ENCODE measurements around the gene AGMAT.

The AGMAT gene, protein sequence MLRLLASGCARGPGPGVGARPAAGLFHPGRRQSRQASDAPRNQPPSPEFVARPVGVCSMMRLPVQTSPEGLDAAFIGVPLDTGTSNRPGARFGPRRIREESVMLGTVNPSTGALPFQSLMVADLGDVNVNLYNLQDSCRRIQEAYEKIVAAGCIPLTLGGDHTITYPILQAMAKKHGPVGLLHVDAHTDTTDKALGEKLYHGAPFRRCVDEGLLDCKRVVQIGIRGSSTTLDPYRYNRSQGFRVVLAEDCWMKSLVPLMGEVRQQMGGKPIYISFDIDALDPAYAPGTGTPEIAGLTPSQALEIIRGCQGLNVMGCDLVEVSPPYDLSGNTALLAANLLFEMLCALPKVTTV
- 6.4 to 13.4 (median 8.5) reads per million in 4 donors for total RNA-seq

DNA sequence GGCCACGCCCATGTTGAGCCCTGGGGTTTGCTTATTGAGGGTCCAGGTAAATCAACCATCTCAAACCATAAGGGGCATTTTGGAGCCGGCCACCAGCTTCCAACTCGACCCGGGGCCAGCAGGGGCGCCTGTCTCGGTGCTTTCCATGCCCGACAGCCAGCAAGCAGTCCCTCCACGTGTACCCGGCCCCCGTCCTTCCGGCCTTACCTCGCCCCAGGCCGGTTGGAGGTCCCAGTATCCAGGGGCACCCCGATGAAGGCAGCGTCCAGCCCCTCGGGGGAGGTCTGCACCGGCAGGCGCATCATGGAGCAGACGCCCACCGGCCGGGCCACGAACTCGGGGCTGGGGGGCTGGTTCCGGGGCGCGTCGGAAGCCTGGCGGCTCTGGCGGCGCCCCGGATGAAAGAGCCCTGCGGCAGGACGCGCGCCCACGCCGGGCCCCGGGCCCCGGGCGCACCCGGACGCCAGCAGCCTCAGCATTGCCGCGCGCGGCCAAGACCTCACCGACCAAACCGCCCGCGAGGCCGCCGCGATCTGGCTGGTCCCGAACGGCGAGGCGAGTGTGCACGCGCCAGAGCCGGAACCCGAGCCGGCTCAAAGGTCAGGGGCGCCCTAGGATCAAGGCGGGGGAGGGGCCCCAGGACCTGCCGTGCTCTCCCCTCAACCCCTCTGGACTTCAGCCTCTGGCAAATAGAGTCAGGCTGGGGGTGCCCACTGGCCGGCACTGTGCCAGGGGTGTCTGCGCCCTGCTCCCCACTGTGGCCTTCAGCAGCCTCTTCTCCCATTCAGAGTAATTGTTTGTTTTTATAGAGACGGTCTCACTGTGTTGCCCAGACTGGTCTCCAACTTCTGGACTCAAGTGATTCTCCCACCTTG lies at the start of gene AGMAT:
Gene AGMAT, minus strand, starts transcription at position 563 of the 875 bp plus-strand sequence. Its CDS starts 84 bp downstream, at position 479.
- DNase-seq, result peak in 4 of 5 donors; percentile 15 to 71 (median 34)

DNA sequence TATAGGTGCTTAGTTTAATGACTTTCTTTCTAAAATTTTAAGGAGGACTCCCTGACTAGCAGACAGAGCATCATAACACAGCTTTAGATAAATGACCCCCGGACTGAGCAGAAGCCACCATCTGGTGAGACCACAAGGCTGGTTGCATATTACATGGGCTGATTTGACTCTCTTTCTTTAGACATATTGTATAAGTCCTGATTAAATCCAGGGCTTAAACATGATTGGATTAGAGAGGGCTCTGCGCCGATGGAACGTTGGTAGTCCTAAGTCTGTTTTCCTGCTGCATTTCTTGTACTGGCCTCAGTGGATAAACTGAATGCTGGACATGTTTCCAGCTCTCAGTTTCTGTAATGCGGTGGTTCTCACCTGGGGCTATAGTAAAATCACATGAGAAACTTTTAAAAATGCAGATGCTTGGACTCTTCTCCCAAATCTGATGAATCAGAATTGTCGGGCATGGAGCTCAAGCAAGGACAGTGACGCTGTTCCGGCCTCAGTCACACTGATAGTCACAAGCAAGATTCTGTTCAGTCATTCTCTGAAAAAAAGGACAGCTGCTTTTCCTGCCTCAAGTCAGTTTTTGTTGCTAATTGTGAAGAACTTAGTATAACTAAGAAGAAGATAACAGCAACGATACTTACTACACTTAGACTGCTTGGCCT lies 49.0 kb upstream of the AGMAT start:
- DNase-seq, result no peak

DNA sequence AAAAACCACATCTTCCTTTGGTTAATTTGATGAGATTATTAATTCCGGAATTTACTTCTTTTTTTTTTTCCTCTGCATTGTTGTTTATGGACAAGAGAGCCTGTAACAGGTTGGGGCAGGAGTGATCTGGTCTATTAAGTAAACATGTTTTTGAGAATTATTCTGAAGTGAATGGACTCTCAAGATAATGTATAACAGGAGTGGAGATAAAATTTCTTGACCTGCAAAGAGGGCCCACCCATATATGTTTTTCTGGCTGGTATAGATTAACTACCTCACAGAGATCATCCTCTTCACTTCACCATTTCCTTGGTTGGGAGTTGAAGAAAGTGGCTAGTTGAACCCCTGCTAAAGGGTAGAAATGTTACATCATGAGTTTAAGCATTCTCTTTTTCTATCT lies 43.2 kb upstream of the AGMAT start:
- no peak for DNase-seq

DNA sequence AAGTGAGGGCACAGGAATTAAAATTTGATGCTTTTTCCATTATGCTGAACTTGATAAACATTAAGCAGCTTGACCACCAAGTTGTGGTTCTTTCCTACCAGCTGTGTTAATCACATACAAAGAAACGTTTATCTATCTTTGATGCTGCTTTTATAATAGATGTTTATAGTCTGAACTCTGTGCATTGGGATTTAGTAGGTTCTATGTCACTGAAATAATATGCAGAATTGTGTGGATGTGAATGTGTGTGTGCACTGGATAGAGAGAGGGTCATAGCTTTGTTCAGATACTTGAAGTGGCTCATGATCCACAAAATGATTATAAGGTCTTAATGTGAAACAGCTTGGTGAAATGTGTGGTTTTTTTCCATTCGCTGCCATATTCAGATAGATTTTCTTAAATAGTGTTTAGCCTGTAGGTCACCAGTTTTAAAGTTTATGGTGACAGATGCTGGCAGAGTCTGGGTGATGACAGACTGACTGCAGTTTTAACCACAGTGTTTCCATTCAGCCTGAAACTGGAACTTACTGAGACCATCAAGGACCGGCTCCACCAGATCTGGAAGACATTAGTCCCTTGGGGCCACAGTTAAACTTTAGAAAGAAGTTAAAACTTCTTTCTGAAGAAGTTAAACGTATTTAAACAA lies 42.6 kb upstream of the AGMAT start:
- peak in 1 of 5 donors; percentile 8 for DNase-seq

DNA sequence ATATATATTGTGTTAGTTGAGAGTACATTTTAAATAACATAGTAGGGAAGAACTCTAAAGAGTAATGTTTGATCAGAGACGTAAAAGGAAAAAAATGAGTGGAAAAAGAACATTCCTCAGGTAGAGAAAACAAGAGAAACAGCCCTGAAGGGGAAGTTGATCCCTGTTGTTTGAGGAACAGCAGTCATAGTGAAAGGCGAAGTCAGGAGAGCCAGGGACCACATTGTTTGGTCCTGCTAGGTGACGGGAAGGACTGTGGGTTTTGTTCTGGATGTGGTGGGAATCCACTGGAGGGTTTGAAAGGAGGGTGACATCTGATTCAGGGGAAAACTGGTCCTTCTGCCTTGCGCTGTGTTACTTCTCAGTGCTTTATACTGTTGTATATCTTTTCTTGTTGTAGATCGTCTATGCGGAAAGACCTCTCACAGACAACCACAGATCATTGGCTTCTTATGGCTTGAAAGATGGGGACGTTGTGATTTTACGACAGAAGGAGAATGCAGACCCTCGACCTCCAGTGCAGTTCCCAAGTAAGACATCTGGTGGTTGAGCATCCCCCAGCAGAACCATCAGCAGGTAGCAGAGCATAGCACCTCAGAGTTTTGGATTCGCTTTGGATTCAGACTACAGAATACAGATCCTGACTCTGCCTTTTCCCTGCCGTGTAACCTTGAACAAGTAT lies 41.6 kb upstream of the AGMAT start:
- DNase-seq, result no peak

DNA sequence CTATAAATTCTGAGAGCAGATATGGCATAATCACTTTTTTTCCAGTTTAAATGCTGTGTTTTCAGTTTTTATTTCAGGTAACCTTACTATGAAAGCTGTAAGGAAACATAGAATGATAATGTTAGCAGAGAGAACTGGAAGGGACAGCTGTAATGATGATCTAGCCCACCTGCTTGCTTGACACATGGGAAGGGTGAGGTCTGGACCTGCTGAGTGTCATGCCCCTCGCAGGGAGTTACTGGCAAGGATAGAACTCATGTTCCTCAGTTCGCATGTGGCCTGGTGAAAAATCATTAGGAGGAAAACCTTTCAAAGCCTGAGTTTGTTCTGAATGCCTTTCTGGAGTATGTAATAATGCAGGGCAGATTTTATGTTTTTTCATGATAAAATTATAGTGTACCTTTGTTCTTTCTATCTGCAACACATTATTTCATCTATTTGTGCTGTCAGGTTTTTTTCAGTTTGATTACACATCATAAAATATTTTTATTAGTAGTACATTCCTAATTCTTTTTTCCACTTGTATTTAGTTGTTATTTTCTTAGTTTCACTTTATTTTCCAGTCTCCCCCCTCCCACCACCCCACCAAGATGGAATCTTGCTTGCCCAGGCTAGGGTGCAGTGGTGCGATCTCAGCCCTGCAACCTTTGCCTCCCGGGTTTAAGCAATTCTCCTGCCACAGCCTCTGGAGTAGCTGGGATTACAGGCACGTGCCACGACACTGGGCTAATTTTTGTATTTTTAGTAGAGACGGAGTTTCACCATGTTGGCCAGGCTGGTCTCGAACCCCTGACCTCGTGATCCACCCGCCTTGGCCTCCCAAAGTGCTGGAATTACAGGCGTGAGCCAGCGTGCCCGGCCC lies 40.4 kb upstream of the AGMAT start:
- no peak for DNase-seq

DNA sequence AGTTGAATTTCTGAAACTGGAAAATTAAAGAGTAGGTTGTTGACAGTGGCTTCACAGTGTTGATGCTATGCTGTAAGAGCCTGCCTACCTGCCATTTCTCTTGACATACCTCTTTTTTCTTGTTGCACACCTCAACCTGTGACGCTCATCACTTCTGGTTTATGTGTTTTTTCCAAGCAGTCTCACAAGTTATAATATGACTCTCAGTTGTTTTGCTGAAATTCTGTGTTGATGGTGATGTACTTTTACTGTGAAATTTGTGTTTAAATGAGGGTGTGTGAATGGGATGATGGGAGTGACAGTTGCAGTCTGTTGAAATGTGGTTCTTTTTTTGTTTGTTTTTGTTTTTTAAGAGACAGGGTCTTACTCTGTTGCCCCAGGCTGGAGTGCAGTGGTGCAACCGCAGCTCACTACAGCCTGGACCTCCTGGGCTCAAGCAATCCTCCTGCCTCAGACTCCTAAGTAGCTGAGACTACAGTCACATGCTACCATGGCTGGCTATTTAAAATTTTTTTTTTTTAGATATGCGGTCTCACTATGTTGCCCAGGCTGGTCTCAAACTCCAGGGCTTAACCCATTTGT lies 39.4 kb upstream of the AGMAT start:
- DNase-seq, result no peak

DNA sequence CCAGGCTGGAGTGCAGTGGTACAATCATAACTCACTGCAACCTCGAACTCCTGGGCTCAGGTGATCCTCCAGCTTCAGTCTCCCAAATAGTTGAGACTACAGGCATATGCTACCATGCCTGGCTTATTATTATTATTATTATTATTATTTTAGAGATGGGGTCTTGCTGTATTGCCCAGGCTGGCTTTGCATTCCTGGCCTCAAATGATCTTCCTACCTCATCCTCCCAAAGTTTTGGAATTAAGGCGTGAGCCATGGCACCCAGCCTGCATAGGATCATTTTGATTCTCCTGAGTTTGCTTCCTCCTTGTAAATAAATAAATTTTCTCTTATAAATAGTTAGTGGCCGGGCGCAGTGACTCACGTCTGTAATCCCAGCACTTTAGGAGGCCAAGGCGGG lies 38.6 kb upstream of the AGMAT start:
- DNase-seq, result no peak

DNA sequence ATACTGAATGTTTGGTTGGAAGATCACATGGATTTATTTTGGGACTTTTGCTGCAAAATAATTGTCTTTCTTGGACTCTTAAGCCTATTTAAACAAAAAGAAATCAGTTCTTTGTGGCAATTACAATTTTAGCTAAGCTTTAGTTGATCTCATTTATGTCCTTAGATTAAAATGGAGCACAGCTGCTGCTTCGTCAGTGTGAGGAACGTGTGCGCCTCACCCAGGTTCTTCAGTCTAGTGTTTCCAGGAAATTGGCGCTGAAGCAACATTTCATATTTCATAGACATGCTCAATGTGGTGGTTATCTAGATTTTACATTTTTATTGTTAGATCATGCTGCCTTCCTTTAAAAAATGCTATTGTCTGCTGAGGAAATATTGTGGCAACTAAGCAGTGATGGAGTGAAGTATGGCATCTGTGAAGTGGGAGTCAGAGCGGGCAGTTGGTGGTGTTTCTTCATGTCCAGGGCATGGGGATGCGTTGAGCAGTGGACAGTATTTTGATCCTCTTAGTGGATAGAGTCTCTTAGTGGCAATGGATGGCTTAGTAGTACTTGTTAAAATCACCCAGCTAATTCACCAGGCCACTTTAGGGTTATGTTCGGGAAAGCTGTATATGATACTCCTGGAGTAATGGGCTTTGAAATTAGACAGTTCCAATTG lies 38.0 kb upstream of the AGMAT start:
- DNase-seq, result no peak

DNA sequence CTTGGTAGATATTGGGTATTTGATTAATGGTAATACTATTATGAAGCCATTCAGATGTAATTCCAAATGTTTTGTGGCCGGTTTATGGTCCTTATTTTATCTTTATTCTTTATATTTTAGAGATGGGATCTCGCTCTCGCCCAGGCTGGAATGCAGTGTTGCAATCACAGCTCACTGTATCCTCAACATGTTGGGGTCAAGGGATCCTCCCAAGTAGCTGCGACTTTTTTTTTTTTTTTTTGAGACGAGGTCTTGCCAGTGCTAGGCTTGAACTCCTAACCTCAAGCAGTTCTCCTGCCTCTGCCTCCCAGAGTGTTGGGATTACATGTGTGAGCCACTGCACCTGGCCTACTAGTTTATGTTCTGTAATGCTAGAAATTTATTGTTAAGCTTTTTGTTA lies 37.1 kb upstream of the AGMAT start:
- no peak for DNase-seq

DNA sequence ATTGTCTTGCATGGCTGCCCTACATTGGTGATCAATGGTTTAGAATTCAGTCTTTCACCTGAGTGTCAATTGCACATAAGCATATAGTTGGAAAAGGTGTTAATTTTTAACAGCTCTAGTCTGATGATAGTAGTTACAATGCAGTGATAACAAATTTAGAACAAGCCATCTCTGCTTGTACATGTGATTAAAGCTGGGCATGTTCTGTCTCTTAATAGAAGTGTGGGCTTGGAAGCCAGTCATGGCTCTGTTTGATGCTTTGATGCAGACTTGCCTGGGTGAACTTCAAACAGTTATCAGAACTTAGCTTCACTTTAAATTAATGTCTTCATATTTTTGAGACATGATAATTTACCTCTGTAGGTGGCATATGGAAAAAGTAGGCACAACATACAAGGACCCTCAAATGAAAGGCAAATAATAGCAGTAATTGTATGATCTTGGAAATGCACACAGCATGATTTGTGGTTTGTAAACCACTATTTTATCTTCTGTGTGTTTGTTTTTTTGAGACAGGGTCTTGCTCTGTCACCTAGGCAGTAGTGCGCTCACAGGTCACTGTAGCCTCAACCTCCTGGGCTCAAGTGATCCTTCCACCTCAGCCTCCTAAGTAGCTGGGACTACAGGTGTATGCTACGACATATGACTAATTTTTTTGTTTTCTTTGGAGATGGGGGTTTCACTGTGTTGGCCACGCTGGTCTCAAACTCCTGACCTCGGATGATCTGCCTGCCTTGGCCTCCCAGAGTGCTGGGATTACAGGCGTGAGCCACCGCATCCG lies 36.2 kb upstream of the AGMAT start:
- no peak for DNase-seq

DNA sequence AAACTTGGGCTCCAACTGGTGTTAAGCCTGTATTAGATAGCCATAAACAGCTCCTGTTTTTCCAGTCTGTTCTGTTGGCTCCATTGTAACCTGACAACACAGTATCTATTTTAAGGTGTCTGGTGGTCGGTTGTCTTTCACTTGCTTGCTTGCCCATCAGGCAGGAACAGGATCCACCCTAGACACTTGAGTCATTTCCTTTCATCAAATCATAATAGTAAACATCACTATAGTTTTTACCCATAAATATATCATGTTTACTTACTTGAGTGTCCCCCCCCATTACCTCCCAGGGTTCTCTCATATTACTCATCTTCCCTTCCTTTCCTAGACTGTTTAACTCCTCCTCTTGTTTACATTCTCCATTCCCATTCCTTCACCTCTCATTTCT lies 35.3 kb upstream of the AGMAT start:
- DNase-seq, result peak in 1 of 5 donors; percentile 45

DNA sequence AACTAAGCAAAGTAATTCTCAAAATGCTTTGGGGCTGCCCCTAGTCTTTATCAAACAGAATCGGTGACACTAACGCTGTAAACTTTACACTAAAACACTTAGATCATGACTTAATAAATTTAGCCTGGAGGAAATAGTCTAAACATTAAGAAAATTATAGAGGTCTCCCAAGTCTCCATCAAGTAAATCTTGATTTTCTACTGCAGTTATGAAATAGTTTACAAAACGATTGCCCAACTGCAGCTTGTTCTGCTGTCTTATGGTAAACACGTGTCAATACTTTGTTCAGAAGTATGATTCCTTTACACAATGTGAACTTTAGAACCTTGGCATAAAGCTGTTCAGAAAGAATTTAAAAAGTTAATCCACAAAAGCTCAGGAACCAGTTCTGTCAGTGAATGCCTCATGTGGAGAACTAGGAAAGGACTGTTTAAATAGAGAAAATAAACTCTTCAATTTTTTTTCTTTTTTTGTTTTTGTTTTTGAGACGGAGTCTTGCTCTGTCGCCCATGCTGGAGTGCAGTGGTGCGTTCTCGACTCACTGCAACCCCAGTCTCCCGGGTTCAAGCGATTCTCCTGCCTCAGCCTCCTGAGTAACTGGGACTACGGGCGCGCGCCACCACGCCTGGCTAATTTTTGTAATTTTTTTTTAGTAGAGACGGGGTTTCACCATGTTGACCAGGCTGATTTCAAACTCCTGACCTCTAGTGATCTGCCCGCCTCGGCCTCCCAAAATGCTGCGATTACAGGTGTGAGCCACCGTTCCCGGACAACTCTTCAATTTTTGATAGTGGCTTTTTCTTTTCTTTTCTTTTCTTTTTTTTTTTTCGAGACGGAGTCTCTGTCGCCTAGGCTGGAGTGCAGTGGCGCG lies 34.0 kb upstream of the AGMAT start:
- DNase-seq, result no peak

DNA sequence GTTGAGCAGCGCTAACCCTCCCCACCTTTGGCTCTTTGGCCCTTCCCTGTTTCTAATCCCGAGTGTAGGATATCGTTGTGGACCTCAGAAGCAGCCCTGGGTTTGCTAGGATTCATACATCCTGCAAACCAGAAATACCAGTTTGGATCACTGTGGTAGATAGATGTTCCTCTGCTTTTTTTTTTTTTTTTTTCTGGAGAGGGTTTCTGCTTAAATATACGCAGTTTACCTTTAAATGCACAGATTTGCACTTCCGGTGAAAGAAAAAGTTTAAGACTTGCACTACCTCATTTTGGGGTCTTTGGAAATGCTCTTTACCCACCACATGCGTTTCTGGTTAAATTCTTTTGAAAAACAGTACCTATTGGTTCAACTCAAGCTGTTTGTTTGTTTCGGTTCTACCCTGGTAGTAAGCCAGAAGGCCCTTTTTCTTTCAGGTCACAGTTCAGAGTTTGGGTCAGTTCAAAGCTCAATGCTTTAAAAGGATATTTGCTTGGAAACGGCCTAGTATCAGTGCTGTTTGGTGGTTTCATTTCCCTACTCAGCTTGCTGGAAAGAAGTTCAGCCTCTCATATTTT lies 33.3 kb upstream of the AGMAT start:
- DNase-seq, result peak in 1 of 5 donors; percentile 16

DNA sequence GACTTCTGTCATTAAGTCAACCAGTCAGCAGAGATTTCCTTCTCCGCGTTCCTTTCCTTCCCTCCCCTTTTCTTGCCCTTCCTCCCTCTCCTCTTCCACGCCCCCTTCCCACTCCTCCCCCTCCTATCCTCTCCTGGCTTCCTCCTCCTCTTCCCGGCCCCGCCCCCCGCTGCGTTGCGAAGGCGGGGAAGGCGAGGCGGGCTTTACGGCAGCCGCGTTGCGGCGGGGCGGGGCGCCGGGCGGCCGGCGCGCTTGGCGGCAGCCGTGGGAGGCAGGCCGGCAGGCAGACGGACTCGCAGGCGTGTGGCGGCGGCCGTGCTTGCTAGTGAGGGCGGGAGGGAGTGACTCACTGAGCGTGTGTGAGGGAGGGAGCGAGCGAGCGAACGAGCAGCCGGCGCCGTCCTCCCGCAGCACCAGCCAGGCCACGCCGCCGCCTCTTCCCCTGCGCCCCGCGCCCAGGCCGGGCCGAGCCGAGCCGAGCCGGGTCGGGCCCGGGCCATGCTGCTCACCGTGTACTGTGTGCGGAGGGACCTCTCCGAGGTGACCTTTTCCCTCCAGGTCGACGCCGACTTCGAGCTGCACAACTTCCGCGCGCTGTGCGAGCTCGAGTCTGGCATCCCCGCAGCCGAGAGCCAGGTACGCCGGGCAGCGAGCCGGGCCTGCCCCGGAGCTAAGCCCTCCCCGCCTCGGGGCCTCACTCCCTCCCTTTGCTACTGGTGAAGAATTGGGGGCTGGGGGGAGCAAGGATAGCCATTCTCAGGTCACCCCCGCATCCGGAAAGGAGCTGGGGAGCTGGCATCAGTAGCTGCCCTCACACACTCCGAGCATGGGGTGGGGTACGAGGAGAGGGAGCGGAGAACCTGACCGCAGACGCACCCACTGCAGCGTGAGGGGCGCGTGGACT lies 32.6 kb upstream of the AGMAT start, which contains the start of gene DDI2:
Gene DDI2, plus strand, starts transcription at position 286 of the 904 bp plus-strand sequence. Its CDS starts 213 bp downstream, at position 499.
- DNase-seq, result peak; percentile 90 to 96 (median 92)

DNA sequence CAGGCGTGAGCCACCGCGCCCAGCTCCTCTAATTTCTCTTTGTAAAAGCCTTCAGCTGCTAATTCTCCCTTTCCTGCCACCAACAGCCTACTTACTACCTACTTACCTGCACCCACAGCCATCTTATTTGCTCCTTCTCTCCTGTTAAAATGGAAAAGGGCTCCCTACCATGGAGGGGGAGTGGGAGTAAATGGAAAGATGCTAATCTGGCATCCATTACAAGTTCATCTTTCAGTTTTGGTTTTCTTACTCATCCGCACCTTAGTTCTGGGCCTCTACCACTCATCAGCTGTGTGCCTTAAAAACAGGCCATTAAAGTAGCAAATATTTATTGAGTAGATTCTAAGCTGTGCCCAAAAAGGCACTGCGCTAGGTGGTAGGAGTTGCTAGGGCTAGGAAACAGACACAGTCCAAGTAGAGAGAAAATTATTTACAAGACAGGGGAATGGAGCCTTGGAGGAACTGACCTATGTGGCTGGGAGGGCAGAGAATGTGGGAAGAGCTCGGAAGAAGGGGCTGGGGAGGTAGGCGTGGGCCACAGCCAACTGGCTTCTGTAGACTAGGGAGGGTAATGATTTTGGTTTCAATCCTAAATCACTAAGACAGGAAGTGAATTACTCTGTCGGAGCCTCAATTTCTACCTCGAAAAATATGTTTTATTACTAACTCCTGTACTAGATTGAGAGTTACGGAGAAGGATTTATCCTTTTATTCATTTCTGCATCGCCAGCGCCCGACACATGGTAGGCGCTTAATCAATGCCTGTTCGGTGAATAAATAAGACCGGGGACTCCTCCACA lies 31.7 kb upstream of the AGMAT start:
- no peak for DNase-seq
